ENCODE measurements around the gene UFC1. TPM values are rescaled to one million over a fixed set of nuclear protein-coding genes. Genes with fewer than 3 reads are reported as not detected.
A peak's percentile ranks its signal among the peaks of the same experiment; 100 is the strongest.

The UFC1 gene
- total and polyA plus RNA-seq, 5 donors from 2014 or later = 115 to 188 (median 162) TPM

DNA sequence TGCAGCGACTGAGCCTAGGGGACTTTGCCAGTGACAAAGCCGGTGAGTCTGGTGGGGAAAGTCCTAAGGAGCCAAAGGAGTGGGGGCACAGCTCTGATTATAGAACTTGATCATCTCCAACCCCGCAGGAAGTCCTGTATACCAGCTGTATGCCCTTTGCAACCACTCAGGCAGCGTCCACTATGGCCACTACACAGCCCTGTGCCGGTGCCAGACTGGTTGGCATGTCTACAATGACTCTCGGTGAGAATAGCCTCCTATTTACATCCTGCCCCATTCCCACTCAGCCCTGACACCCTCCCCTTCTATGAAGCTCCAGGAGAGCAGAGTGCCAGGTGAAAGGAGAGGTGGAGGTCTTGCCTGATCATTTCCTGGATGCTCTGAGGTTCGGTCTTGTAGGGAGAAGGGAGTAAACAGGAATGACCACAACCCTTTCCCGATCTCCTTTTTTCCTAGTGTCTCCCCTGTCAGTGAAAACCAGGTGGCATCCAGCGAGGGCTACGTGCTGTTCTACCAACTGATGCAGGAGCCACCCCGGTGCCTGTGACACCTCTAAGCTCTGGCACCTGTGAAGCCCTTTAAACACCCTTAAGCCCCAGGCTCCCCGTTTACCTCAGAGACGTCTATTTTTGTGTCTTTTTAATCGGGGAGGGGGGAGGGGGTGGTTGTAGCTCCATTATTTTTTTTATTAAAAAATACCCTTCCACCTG is 11.3 kb downstream of the UFC1 start:
- Mint-ChIP-seq H3K4me3 (peak overlapping the region; percentile 64 to 97 (median 80)), H3K4me1 (peaks cover 8 to 78% (median 36%) of the 10 kb centered on the region in 4 donors), H3K27ac (peak overlapping the region; percentile 80 to 99 (median 99)), H3K9me3 (no peaks in the 10 kb centered on the region), H3K36me3 (peaks cover 35% of the 10 kb centered on the region), H3K27me3 (no peaks in the 10 kb centered on the region)
- H3K9me3 ChIP-seq (ENCODE audit: control insufficient read depth in 2 of 2, low read length in 2 of 2) = no peaks in the 10 kb centered on the region
- H3K27ac ChIP-seq (ENCODE audit: insufficient read depth, low read length, poor library complexity, severe bottlenecking) = peak overlapping the region; percentile 93
- H3K27me3 ChIP-seq (ENCODE audit: control insufficient read depth, insufficient read depth, low read length) = no peaks in the 10 kb centered on the region
- ATAC-seq (ENCODE audit: low read depth in 2 of 2) (no peak), DNase-seq (no peak)
- peaks cover 47% of the 10 kb centered on the region for H3K4me1 ChIP-seq (ENCODE audit: control insufficient read depth, insufficient read depth, low read length, poor library complexity, severe bottlenecking)
- H3K4me3 ChIP-seq (ENCODE audit: low read depth, low read length) = peak overlapping the region; percentile 84
- peaks cover 20% of the 10 kb centered on the region for H3K36me3 ChIP-seq (ENCODE audit: control insufficient read depth, insufficient read depth, low read length)

DNA sequence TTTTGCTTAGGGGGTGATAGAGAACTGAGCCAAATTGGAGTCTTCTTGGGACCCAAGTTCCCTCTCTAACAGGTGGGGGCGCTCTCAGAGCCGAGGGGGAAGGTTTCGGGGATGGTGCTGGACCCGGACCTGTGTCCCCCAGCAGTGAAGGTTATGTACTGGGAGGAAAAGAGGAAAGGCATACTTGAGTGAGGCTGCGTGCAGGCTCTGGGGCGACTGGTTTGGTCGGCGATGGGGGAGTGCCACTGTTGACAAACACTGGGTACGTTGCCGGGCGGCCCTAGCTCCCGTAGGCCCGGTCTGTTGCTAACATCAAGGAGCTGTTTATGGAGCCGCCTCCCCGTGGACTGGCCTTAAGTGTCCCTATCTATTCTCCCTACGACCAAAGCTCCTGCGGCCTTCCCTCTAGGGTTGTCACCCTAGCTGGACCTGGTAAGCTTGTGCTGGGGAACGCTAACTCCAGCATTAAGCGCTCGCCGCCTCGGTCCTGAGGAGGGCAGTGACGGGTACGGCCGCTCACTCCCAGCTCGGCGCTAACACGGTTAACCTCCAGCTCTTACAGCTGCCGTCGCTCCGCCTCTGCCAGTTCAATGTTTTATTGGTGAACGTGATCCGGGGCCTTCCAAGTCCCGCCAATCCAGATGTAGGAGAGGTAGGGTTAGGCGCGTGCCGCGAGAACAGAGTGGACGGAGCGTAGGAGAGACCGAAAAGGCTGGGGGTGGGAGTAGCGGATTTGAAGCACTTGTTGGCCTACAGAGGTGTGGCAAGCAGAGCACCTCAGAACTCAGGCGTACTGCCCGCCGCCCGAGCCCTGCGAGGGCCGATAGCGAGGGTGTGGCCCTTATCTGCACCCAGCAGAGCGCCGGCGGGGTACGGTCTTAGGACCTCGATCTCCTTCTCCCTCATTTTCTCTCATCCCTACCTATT is 12.2 kb downstream of the UFC1 start, which contains the start of gene PPOX:
TSS of gene PPOX (plus strand) at position 685 of the 927 bp plus-strand sequence. CDS start 422 bp downstream, outside the sequence.
- ATAC-seq (ENCODE audit: low read depth in 2 of 2) = peak; percentile 94
- DNase-seq = peak; percentile 92 to 99 (median 95)
- Mint-ChIP-seq H3K4me3 (peak within 1 kb of the TSS; percentile 91 to 97 (median 94)), H3K27ac (peak within 1 kb of the TSS; percentile 99), H3K9me3 (no peaks in the 10 kb centered on the region), H3K27me3 (no peaks in the 10 kb centered on the region), H3K36me3 (peaks cover 40% of the 10 kb centered on the region), H3K4me1 (peaks cover 5 to 71% (median 34%) of the 10 kb centered on the region in 4 donors)
- Histone ChIP-seq H3K9me3 (ENCODE audit: control insufficient read depth in 2 of 2, low read length in 2 of 2) (no peaks in the 10 kb centered on the region), H3K4me1 (ENCODE audit: control insufficient read depth, insufficient read depth, low read length, poor library complexity, severe bottlenecking) (peaks cover 37% of the 10 kb centered on the region), H3K36me3 (ENCODE audit: control insufficient read depth, insufficient read depth, low read length) (peaks cover 27% of the 10 kb centered on the region), H3K27ac (ENCODE audit: insufficient read depth, low read length, poor library complexity, severe bottlenecking) (peak within 1 kb of the TSS; percentile 93), H3K4me3 (ENCODE audit: low read depth, low read length) (peak within 1 kb of the TSS; percentile 84), H3K27me3 (ENCODE audit: control insufficient read depth, insufficient read depth, low read length) (no peaks in the 10 kb centered on the region)

DNA sequence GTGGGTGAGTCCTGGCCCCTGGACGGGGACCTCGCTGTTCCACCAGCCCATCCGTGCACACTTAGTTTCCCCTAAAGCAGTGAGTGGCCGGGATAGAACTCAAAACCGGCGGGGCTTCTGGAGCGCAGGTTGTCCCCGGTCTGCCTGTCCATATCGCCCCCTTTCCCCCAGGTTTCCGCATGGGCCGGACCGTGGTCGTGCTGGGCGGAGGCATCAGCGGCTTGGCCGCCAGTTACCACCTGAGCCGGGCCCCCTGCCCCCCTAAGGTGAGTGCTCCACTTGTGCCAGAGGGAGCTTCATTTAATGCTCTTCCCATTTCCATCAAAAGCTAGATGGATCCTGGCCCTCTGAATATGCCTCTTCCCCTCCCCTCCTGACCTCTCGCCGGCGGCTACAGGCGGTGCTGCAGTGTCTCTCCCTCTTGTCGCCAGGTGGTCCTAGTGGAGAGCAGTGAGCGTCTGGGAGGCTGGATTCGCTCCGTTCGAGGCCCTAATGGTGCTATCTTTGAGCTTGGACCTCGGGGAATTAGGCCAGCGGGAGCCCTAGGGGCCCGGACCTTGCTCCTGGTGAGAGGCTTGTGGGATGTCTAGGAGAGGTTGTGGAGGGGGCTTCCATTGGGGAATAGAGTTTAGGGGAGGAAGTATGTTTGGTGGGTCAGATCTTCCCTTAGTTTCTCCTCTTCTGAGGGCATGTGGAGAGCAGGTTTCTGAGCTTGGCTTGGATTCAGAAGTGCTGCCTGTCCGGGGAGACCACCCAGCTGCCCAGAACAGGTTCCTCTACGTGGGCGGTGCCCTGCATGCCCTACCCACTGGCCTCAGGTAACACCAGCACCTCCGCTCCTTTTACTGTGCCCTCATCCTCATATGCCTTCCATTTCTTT is 13.1 kb downstream of the UFC1 start:
- Mint-ChIP-seq H3K27me3 (no peaks in the 10 kb centered on the region), H3K4me3 (peak overlapping the region; percentile 91 to 97 (median 94)), H3K36me3 (peaks cover 43% of the 10 kb centered on the region), H3K27ac (peak overlapping the region; percentile 99), H3K9me3 (no peaks in the 10 kb centered on the region), H3K4me1 (peaks cover 5 to 66% (median 31%) of the 10 kb centered on the region in 4 donors)
- Histone ChIP-seq H3K4me1 (ENCODE audit: control insufficient read depth, insufficient read depth, low read length, poor library complexity, severe bottlenecking) (peaks cover 28% of the 10 kb centered on the region), H3K27ac (ENCODE audit: insufficient read depth, low read length, poor library complexity, severe bottlenecking) (peak overlapping the region; percentile 93), H3K36me3 (ENCODE audit: control insufficient read depth, insufficient read depth, low read length) (peaks cover 32% of the 10 kb centered on the region), H3K27me3 (ENCODE audit: control insufficient read depth, insufficient read depth, low read length) (no peaks in the 10 kb centered on the region), H3K4me3 (ENCODE audit: low read depth, low read length) (peak overlapping the region; percentile 84), H3K9me3 (ENCODE audit: control insufficient read depth in 2 of 2, low read length in 2 of 2) (no peaks in the 10 kb centered on the region)
- no peak for ATAC-seq (ENCODE audit: low read depth in 2 of 2)
- no peak for DNase-seq

DNA sequence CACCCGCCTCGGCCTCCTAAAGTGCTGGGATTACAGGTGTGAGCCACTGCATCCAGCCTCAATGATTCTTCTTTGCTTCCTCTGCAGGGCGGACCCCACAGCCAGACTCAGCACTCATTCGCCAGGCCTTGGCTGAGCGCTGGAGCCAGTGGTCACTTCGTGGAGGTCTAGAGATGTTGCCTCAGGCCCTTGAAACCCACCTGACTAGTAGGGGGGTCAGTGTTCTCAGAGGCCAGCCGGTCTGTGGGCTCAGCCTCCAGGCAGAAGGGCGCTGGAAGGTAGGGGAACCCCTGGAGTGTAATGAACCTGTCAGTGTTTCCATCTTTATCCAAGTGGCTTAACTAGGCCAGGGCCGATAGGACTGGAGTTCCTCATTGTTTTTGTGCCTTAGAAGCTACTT is 15.1 kb downstream of the UFC1 start:
- Mint-ChIP-seq H3K27ac (peak overlapping the region in 1 of 3 donors; percentile 76), H3K27me3 (no peaks in the 10 kb centered on the region), H3K9me3 (no peaks in the 10 kb centered on the region), H3K4me1 (peaks cover 5 to 63% (median 29%) of the 10 kb centered on the region in 4 donors), H3K4me3 (peak overlapping the region in 3 of 4 donors; percentile 64 to 72 (median 70)), H3K36me3 (peaks cover 48% of the 10 kb centered on the region)
- ATAC-seq (ENCODE audit: low read depth in 2 of 2) (no peak), DNase-seq (no peak)
- Histone ChIP-seq H3K36me3 (ENCODE audit: control insufficient read depth, insufficient read depth, low read length) (peaks cover 43% of the 10 kb centered on the region), H3K4me1 (ENCODE audit: control insufficient read depth, insufficient read depth, low read length, poor library complexity, severe bottlenecking) (peaks cover 31% of the 10 kb centered on the region), H3K4me3 (ENCODE audit: low read depth, low read length) (no peak overlapping the region), H3K27me3 (ENCODE audit: control insufficient read depth, insufficient read depth, low read length) (no peaks in the 10 kb centered on the region), H3K9me3 (ENCODE audit: control insufficient read depth in 2 of 2, low read length in 2 of 2) (no peaks in the 10 kb centered on the region), H3K27ac (ENCODE audit: insufficient read depth, low read length, poor library complexity, severe bottlenecking) (no peak overlapping the region)

DNA sequence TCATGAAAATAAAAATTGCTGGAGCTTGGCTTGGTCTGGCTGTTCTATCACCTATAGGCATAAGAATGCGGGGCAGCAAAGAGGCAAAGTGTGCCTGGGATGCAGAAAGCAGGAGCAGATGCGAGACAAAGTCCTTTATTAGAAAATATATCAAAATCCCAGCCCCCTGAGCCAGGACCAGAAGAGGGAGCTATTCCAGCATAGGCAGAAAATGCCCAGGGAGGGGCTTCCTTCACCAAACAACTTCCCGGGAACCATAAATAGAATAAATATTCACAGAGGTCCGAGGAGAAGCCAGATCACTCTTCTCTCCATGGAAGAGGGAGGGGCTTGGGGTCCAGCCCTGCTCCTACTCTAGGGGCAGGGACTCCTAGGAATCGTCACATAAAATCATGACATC is 17.4 kb downstream of the UFC1 start:
- Mint-ChIP-seq H3K27me3 (no peaks in the 10 kb centered on the region), H3K36me3 (peaks cover 49% of the 10 kb centered on the region), H3K4me1 (peaks cover 3 to 66% (median 35%) of the 10 kb centered on the region in 4 donors), H3K9me3 (no peaks in the 10 kb centered on the region), H3K27ac (peak overlapping the region in 1 of 3 donors; percentile 54), H3K4me3 (peak overlapping the region in 1 of 4 donors; percentile 68)
- ATAC-seq (ENCODE audit: low read depth in 2 of 2) (no peak), DNase-seq (no peak)
- Histone ChIP-seq H3K9me3 (ENCODE audit: control insufficient read depth in 2 of 2, low read length in 2 of 2) (no peaks in the 10 kb centered on the region), H3K4me1 (ENCODE audit: control insufficient read depth, insufficient read depth, low read length, poor library complexity, severe bottlenecking) (peaks cover 38% of the 10 kb centered on the region), H3K4me3 (ENCODE audit: low read depth, low read length) (no peak overlapping the region), H3K27me3 (ENCODE audit: control insufficient read depth, insufficient read depth, low read length) (no peaks in the 10 kb centered on the region), H3K36me3 (ENCODE audit: control insufficient read depth, insufficient read depth, low read length) (peaks cover 58% of the 10 kb centered on the region), H3K27ac (ENCODE audit: insufficient read depth, low read length, poor library complexity, severe bottlenecking) (no peak overlapping the region)

DNA sequence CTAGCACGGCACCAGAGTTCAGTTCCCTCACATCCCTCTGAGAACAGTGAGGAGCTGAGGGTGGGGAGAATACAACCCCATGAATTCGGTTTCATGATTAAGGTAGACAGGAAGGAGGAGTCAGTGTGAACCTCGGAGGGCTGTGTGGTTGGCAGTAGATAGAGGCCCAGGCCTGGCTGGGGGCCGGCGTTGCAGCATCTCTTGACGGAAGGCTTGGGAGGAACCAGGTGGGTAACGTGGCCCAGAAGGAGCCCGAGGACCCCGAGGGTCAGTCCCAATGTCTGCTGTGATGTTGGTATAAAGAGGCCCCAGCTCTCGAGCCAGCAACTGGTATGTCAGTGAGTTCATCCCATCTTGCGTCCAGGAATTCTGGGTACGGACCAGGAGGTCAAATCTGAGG is 17.9 kb downstream of the UFC1 start:
- H3K36me3 Mint-ChIP-seq = peaks cover 49% of the 10 kb centered on the region
- Histone ChIP-seq H3K27ac (ENCODE audit: insufficient read depth, low read length, poor library complexity, severe bottlenecking) (no peak overlapping the region), H3K27me3 (ENCODE audit: control insufficient read depth, insufficient read depth, low read length) (no peaks in the 10 kb centered on the region), H3K36me3 (ENCODE audit: control insufficient read depth, insufficient read depth, low read length) (peaks cover 58% of the 10 kb centered on the region), H3K4me1 (ENCODE audit: control insufficient read depth, insufficient read depth, low read length, poor library complexity, severe bottlenecking) (peaks cover 39% of the 10 kb centered on the region), H3K4me3 (ENCODE audit: low read depth, low read length) (no peak overlapping the region), H3K9me3 (ENCODE audit: control insufficient read depth in 2 of 2, low read length in 2 of 2) (no peaks in the 10 kb centered on the region)
- ATAC-seq (ENCODE audit: low read depth in 2 of 2) (no peak), DNase-seq (no peak)
- peaks cover 0 to 3% (median 0%) of the 10 kb centered on the region in 7 donors for H3K9me3 Mint-ChIP-seq
- peaks cover 4% of the 10 kb centered on the region for H3K27me3 Mint-ChIP-seq
- H3K4me3 Mint-ChIP-seq = peak overlapping the region in 1 of 4 donors; percentile 68
- peaks cover 0 to 67% (median 38%) of the 10 kb centered on the region in 4 donors for H3K4me1 Mint-ChIP-seq
- H3K27ac Mint-ChIP-seq = peak overlapping the region in 1 of 3 donors; percentile 54

DNA sequence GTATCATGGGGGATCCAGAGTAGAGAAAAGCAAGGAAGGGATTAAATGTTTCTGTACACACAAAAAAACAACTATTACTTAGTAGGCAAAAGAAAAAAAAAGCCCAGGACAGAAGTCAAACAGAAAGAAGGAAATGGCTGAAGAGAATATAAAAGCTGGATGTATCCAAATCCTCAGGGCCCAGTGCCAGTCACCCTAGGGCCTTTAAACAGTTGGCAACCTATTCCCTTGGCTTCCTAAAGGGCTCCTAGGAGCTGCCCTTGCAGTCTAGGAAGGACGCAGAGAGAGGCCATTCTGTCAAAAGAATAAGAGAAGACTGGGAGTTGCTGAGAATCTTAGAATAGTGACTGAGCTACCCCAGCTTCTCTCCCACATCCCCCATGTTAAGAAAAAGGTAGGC is 18.6 kb downstream of the UFC1 start:
- Histone ChIP-seq H3K4me3 (ENCODE audit: low read depth, low read length) (no peak overlapping the region), H3K4me1 (ENCODE audit: control insufficient read depth, insufficient read depth, low read length, poor library complexity, severe bottlenecking) (peaks cover 35% of the 10 kb centered on the region), H3K36me3 (ENCODE audit: control insufficient read depth, insufficient read depth, low read length) (peaks cover 58% of the 10 kb centered on the region), H3K27me3 (ENCODE audit: control insufficient read depth, insufficient read depth, low read length) (no peaks in the 10 kb centered on the region), H3K9me3 (ENCODE audit: control insufficient read depth in 2 of 2, low read length in 2 of 2) (no peaks in the 10 kb centered on the region), H3K27ac (ENCODE audit: insufficient read depth, low read length, poor library complexity, severe bottlenecking) (no peak overlapping the region)
- DNase-seq (no peak), ATAC-seq (ENCODE audit: low read depth in 2 of 2) (no peak)
- H3K4me1 Mint-ChIP-seq = peaks cover 0 to 68% (median 39%) of the 10 kb centered on the region in 4 donors
- H3K36me3 Mint-ChIP-seq = peaks cover 49% of the 10 kb centered on the region
- H3K4me3 Mint-ChIP-seq = peak overlapping the region in 2 of 4 donors; percentile 76 to 97
- H3K27ac Mint-ChIP-seq = peak overlapping the region; percentile 44 to 87 (median 67)
- H3K27me3 Mint-ChIP-seq = peaks cover 6% of the 10 kb centered on the region
- H3K9me3 Mint-ChIP-seq = peaks cover 0 to 3% (median 0%) of the 10 kb centered on the region in 7 donors

All from CD4-positive, CD25-positive, alpha-beta regulatory T cell (primary cell).